T-helper 1 cell treated with Interleukin-12 subunit alpha and Interleukin-12 subunit beta and Interleukin-4 antibody, amounts not matched to agents 30 μg/mL and 1 μg/mL, for 36 hours (primary cell): Measurements from ENCODE around the gene RTL5.
A peak's percentile ranks its signal among the peaks of the same experiment; 100 is the strongest.

Source experiments
- H3K27ac Mint-ChIP-seq: one replicate; pipeline ENCODE4 v1.8.0; 2021; ENCODE audit warnings: mild to moderate bottlenecking, mixed read lengths
- H3K27me3 Mint-ChIP-seq: one replicate; pipeline ENCODE4 v1.8.0; 2021; ENCODE audit warnings: low read depth, mixed read lengths
- H3K36me3 Mint-ChIP-seq: one replicate; pipeline ENCODE4 v1.8.0; 2021; ENCODE audit warnings: low read depth, mixed read lengths
- H3K4me1 Mint-ChIP-seq: one replicate; pipeline ENCODE4 v1.8.0; 2021; ENCODE audit warnings: low read depth, mixed read lengths
- H3K4me3 Mint-ChIP-seq: one replicate; pipeline ENCODE4 v1.8.0; 2021; ENCODE audit warnings: mild to moderate bottlenecking, moderate library complexity, mixed read lengths
- H3K9me3 Mint-ChIP-seq: one replicate; pipeline ENCODE4 v1.8.0; 2021; ENCODE audit warnings: mixed read lengths

RTL5 gene

GRCh38 chrX:72139538-72139937, 7.8 kb upstream of the RTL5 start:
- peaks cover 28% of the 10 kb centered on the region for H3K27me3 Mint-ChIP-seq
- H3K4me3 Mint-ChIP-seq, result no peak overlapping the region
- H3K4me1 Mint-ChIP-seq, result peaks cover 18% of the 10 kb centered on the region
- H3K9me3 Mint-ChIP-seq, result no peaks in the 10 kb centered on the region
- H3K36me3 Mint-ChIP-seq, result peaks cover 5% of the 10 kb centered on the region
- no peak overlapping the region for H3K27ac Mint-ChIP-seq

DNA sequence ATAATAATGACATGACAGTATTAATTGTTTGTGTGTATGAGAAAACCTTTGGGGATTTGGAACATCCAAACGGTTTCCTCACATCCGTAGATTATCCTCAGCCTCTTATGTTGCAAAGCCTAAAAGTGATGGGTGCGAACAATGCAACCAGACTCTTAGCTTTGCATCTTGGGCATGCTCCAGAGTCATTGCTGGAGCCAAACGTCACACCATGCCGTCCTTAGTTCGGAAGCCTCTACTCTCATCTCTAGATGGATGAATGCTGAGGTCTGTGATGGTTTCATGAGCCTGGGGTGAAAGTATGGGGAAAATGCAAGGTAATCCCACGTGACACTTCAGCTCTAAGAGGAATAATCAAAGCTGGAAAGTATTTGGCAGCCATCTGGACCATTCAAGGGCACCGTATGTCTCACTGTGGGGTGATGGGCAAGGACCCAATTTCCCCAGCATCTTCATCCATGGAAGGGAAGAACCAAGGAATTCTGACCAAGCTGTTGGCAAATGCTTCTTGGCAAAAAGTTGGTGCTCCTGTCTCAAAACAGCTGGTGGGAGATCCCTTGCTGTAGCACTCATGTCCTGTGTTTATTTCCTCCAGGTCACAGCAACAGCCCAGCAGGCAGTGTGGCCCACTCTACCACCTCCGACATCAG, 6.3 kb upstream of the RTL5 start:
- Mint-ChIP-seq H3K27ac (no peak overlapping the region), H3K27me3 (peaks cover 42% of the 10 kb centered on the region), H3K9me3 (no peaks in the 10 kb centered on the region), H3K4me1 (peaks cover 11% of the 10 kb centered on the region), H3K36me3 (peaks cover 3% of the 10 kb centered on the region), H3K4me3 (no peak overlapping the region)

DNA sequence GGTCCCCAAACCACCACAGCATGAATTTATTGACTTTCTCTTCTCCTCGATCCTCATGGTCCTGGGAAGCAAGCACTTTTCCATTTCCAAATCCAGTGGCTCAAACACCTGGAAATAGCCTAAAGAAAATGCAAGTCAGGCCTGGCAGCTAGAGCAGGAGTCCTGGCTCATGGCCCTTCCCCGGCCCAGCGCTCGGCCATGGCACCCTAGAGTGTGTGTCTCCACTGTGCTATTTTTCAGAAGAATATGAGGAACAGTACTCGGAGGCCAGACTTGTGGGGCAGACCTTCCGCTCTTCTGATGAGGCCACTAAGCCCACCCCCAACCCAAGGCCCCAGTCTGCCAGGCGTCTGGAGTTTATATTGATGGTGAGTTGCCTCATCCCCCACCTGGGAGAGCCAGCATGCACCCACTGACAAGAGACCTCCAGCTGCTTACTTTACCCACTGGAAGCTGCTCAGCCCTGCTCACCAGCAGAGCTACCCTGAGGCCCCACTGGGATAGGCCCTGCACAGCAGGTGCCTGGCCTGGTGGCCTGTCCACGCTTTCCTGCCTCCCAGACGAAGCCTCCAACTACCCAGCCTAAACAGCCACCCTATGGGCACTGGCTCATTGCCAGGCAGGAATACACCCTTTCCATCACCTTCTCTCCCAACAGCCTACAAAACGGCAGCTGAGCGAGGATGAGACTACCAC, 2.3 kb upstream of the RTL5 start:
- Mint-ChIP-seq H3K27ac (no peak overlapping the region), H3K4me1 (peaks cover 2% of the 10 kb centered on the region), H3K9me3 (no peaks in the 10 kb centered on the region), H3K27me3 (peaks cover 54% of the 10 kb centered on the region), H3K4me3 (no peak overlapping the region), H3K36me3 (no peaks in the 10 kb centered on the region)

- Mint-ChIP-seq H3K9me3 (no peaks in the 10 kb centered on the region), H3K36me3 (no peaks in the 10 kb centered on the region), H3K27me3 (peaks cover 68% of the 10 kb centered on the region), H3K4me1 (peaks cover 2% of the 10 kb centered on the region), H3K4me3 (no peak overlapping the region), H3K27ac (no peak overlapping the region)
Measured at GRCh38 chrX:72132456-72132855, 741 bp upstream of the RTL5 start.

GRCh38 chrX:72130762-72131250, 909 bp downstream of the RTL5 start:
- Mint-ChIP-seq H3K36me3 (no peaks in the 10 kb centered on the region), H3K27me3 (peaks cover 68% of the 10 kb centered on the region), H3K4me3 (peak overlapping the region; percentile 14), H3K4me1 (peaks cover 8% of the 10 kb centered on the region), H3K27ac (no peak overlapping the region), H3K9me3 (no peaks in the 10 kb centered on the region)

DNA sequence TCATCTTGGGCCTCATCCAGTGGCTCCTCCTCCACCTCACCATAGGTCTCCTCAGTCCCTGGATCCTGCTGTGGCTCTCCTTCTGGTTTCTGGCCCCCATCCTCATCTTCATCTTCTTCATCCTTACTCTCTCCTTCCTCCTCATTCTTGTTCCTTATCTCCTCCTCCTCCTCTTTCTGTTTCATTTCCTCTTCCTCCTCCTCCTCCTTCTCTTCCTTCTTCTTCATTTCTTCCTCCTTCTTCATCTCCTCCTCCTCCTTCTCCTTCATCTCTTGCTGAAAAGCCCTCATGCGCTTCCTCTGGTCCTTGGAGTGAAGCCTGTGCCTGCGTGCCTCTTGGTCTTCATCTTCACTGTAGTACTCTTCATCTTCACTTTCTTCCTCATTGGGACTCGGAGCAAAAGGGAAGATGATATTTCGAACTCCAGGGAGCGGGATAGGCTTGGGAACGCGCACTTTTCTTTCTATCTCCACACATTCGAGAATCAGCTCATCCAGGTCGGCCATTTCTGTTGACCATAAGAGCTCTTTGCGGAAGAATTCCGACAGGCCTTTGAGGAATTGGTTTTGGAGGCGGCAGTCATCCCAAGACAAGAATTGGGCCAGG, 1.5 kb downstream of the RTL5 start:
- H3K4me3 Mint-ChIP-seq, result no peak overlapping the region
- no peaks in the 10 kb centered on the region for H3K36me3 Mint-ChIP-seq
- H3K27me3 Mint-ChIP-seq, result peaks cover 72% of the 10 kb centered on the region
- no peak overlapping the region for H3K27ac Mint-ChIP-seq
- no peaks in the 10 kb centered on the region for H3K9me3 Mint-ChIP-seq
- H3K4me1 Mint-ChIP-seq, result peaks cover 11% of the 10 kb centered on the region

DNA sequence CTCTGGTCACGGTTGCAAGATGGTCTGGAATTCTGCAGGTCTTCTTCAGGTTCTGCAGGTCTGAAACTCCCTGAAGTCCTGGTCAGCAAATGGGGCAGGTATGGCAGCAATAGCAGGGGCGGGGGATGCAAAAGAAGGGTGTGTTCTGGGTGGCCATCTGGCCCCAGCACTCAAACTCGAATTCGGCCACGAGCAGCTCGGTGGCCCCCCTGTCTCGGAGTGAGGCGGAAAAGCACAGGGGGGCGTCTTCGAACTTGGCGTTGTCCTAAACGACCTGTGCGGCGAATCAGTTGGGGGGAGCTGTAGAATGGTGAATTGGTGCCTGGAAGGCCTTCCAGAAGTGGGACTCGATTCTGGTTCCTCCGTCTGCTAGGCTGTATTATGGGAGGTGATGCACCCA, 2.1 kb downstream of the RTL5 start:
- no peak overlapping the region for H3K4me3 Mint-ChIP-seq

DNA sequence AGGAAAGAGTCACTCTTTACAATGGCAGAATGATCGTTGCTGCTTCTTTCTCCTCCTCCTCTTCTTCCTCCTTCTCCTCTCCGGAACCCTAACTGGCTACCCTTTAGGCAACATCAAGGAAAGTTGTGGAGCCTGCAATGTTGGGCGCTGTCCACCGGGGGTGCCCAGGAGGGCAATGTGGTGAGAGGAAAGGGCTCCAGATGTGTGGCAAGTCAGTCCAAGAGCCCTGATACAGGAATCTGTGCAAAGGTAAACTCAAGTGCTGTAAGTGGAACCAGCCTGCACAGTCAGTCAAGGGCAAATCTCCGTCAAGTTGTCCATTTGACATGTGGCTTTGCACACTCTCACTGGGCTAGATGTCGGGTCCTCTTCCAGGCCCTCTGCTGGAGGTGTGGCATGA, 2.8 kb downstream of the RTL5 start:
- no peak overlapping the region for H3K27ac Mint-ChIP-seq
- no peaks in the 10 kb centered on the region for H3K9me3 Mint-ChIP-seq
- peaks cover 71% of the 10 kb centered on the region for H3K27me3 Mint-ChIP-seq
- peaks cover 23% of the 10 kb centered on the region for H3K4me1 Mint-ChIP-seq
- no peaks in the 10 kb centered on the region for H3K36me3 Mint-ChIP-seq
- no peak overlapping the region for H3K4me3 Mint-ChIP-seq

More for the DNA sequence above, 2.1 kb downstream of the RTL5 start:
- peaks cover 17% of the 10 kb centered on the region for H3K4me1 Mint-ChIP-seq
- peaks cover 72% of the 10 kb centered on the region for H3K27me3 Mint-ChIP-seq
- no peak overlapping the region for H3K27ac Mint-ChIP-seq
- no peaks in the 10 kb centered on the region for H3K36me3 Mint-ChIP-seq
- H3K9me3 Mint-ChIP-seq, result no peaks in the 10 kb centered on the region

GRCh38 chrX:72128183-72128834, 3.4 kb downstream of the RTL5 start:
- Mint-ChIP-seq H3K36me3 (no peaks in the 10 kb centered on the region), H3K4me3 (no peak overlapping the region), H3K27me3 (peaks cover 66% of the 10 kb centered on the region), H3K27ac (no peak overlapping the region), H3K4me1 (peaks cover 25% of the 10 kb centered on the region), H3K9me3 (no peaks in the 10 kb centered on the region)

DNA sequence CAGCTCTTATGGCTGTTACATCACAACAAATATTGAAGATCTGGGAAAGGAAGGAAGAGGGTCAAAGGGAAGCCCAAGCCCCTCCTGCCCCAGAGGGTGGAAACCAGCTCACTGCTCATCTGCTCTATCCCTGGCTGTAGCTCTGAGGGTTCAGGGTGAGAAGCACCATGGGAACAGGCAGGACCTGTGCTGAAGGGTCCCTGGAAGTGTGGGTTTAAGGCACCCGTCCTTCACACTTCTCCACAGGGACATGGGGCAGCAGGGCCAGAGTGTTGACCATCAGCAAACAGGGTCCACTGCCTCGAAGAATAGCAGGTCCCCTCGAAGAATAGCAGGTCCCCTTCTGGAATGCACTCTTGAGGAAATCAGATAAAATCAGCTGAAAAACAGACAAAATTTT, 4.4 kb downstream of the RTL5 start:
- H3K4me3 Mint-ChIP-seq, result no peak overlapping the region
- H3K9me3 Mint-ChIP-seq, result no peaks in the 10 kb centered on the region
- peaks cover 33% of the 10 kb centered on the region for H3K4me1 Mint-ChIP-seq
- H3K36me3 Mint-ChIP-seq, result no peaks in the 10 kb centered on the region
- H3K27me3 Mint-ChIP-seq, result peaks cover 62% of the 10 kb centered on the region
- H3K27ac Mint-ChIP-seq, result no peak overlapping the region

DNA sequence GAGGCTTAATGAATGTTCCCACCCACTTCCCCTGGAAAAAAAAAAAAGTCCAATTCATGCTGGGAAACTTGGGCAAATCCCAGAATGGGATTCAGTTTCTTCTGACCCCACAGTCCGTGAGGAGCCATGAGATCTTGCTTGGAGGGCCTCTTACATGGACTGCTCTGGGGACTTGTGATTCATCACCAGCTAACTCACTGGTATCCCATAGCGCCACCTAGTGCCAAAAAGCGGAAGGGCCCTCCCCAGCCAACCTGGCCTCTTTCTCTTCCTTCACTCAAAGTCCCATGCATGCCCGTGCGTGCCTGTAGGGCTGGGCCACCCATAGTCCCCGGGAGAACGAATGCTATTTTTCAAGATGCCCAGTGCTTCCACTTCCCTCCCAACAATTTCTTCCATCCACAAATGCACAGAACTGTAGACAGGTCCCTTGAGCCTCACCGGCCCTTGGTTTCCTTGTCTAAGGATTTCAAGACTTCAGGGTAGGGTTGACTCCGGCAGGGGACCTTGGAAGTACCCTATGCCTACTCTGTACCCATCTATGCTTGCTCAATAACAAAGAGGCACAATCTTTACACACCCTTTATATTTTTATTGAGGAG, 5.1 kb downstream of the RTL5 start:
- no peaks in the 10 kb centered on the region for H3K9me3 Mint-ChIP-seq
- H3K27me3 Mint-ChIP-seq, result peaks cover 57% of the 10 kb centered on the region
- H3K4me3 Mint-ChIP-seq, result no peak overlapping the region
- no peaks in the 10 kb centered on the region for H3K36me3 Mint-ChIP-seq
- H3K27ac Mint-ChIP-seq, result no peak overlapping the region
- peaks cover 34% of the 10 kb centered on the region for H3K4me1 Mint-ChIP-seq

GRCh38 chrX:72126048-72126415, 5.7 kb downstream of the RTL5 start:
- H3K9me3 Mint-ChIP-seq, result no peaks in the 10 kb centered on the region
- H3K27ac Mint-ChIP-seq, result no peak overlapping the region

GRCh38 chrX:72125331-72126047, 6.2 kb downstream of the RTL5 start:
- Mint-ChIP-seq H3K36me3 (no peaks in the 10 kb centered on the region), H3K4me3 (no peak overlapping the region), H3K4me1 (peaks cover 43% of the 10 kb centered on the region), H3K9me3 (no peaks in the 10 kb centered on the region), H3K27me3 (peaks cover 52% of the 10 kb centered on the region), H3K27ac (no peak overlapping the region)

More at GRCh38 chrX:72126048-72126415, 5.7 kb downstream of the RTL5 start:
- peaks cover 40% of the 10 kb centered on the region for H3K4me1 Mint-ChIP-seq
- H3K4me3 Mint-ChIP-seq, result no peak overlapping the region
- no peaks in the 10 kb centered on the region for H3K36me3 Mint-ChIP-seq
- peaks cover 53% of the 10 kb centered on the region for H3K27me3 Mint-ChIP-seq
